HG03457 (cell line): ENCODE results near the gene PLEKHA8.
"Not testable (repeated sequence)": the region's sequence is repeated elsewhere in the genome, so short reads cannot be mapped to it uniquely, and the experiment has no call there.

Source experiments
- ATAC-seq: cut with Tn5 transposase; IDR thresholded peaks from one replicate; pipeline ENCODE4 v1.9.1; 2021; ENCODE audit warnings: moderate number of reproducible peaks; ENCODE audit not compliant: unreplicated experiment

The PLEKHA8 gene

GRCh38 chr7:30061786-30062185 lies 33.6 kb downstream of the PLEKHA8 start:
- ATAC-seq: not testable (repeated sequence)

GRCh38 chr7:30062587-30062986 lies 34.4 kb downstream of the PLEKHA8 start:
- no peak for ATAC-seq

GRCh38 chr7:30065746-30066145 lies 37.5 kb downstream of the PLEKHA8 start:
- no peak for ATAC-seq

GRCh38 chr7:30066687-30067086 lies 38.5 kb downstream of the PLEKHA8 start:
- no peak for ATAC-seq

GRCh38 chr7:30068117-30068516 lies 39.9 kb downstream of the PLEKHA8 start:
- no peak for ATAC-seq

- ATAC-seq: no peak
Observed at GRCh38 chr7:30069096-30069867, 41.1 kb downstream of the PLEKHA8 start.

- no peak for ATAC-seq
Observed at GRCh38 chr7:30070052-30070451, 41.8 kb downstream of the PLEKHA8 start.

- ATAC-seq: no peak
Observed at GRCh38 chr7:30072735-30073134, 44.5 kb downstream of the PLEKHA8 start.

- ATAC-seq: no peak
Observed at GRCh38 chr7:30074422-30075030, 46.3 kb downstream of the PLEKHA8 start.

- no peak for ATAC-seq
Observed at GRCh38 chr7:30076411-30076810, 48.2 kb downstream of the PLEKHA8 start.

- ATAC-seq: no peak
Observed at GRCh38 chr7:30078280-30078679, 50.1 kb downstream of the PLEKHA8 start.

GRCh38 chr7:30079880-30080279 lies 51.7 kb downstream of the PLEKHA8 start:
- ATAC-seq: no peak

- ATAC-seq: no peak
Observed at GRCh38 chr7:30080818-30081217, 52.6 kb downstream of the PLEKHA8 start.

GRCh38 chr7:30082686-30083085 lies 54.5 kb downstream of the PLEKHA8 start:
- no peak for ATAC-seq

- ATAC-seq: no peak
Observed at GRCh38 chr7:30083334-30083733, 55.1 kb downstream of the PLEKHA8 start.

- ATAC-seq: no peak
Observed at GRCh38 chr7:30084212-30084611, 56.0 kb downstream of the PLEKHA8 start.

- ATAC-seq: no peak
Observed at GRCh38 chr7:30086529-30086928, 58.3 kb downstream of the PLEKHA8 start.

GRCh38 chr7:30087371-30087770 lies 59.2 kb downstream of the PLEKHA8 start:
- no peak for ATAC-seq

- ATAC-seq: no peak
Observed at GRCh38 chr7:30088362-30088761, 60.1 kb downstream of the PLEKHA8 start.

- no peak for ATAC-seq
Observed at GRCh38 chr7:30090111-30090510, 61.9 kb downstream of the PLEKHA8 start.

- ATAC-seq: no peak
Observed at GRCh38 chr7:30091491-30091912, 63.3 kb downstream of the PLEKHA8 start.

GRCh38 chr7:30091987-30092386 lies 63.8 kb downstream of the PLEKHA8 start:
- ATAC-seq: no peak
